Skeletal muscle satellite cell (primary cell): ENCODE data around the gene FRMD3.
"Not testable (repeated sequence)": the region's sequence is repeated elsewhere in the genome, so short reads cannot be mapped to it uniquely, and the experiment has no call there.

Experiments
- H3K27me3 ChIP-seq: 2 replicates; pipeline ENCODE4 v1.7.0; 2013; ENCODE audit warnings: low read length; ENCODE audit not compliant: control insufficient read depth, insufficient read depth
- H3K36me3 ChIP-seq: 2 replicates; pipeline ENCODE4 v1.7.0; 2013; ENCODE audit warnings: mild to moderate bottlenecking, control low read depth, low read length; ENCODE audit not compliant: insufficient read depth
- H3K4me1 ChIP-seq: 2 replicates; pipeline ENCODE4 v1.7.0; 2013; ENCODE audit warnings: low read length; ENCODE audit not compliant: control insufficient read depth, insufficient read depth
- H3K4me2 ChIP-seq: 2 replicates; pipeline ENCODE4 v1.7.0; 2013; ENCODE audit warnings: mild to moderate bottlenecking, low read length
- H3K4me3 ChIP-seq: 2 replicates; pipeline ENCODE4 v1.7.0; 2013; ENCODE audit warnings: low read length
- H3K9ac ChIP-seq: 2 replicates; pipeline ENCODE4 v1.7.0; 2013; ENCODE audit warnings: mild to moderate bottlenecking, low read depth, low read length, moderate library complexity
- H3K9me3 ChIP-seq: replicated peaks from 2 replicates; pipeline ENCODE4 v1.7.0; 2013; ENCODE audit warnings: mild to moderate bottlenecking, control low read depth, low read length

Gene FRMD3

DNA sequence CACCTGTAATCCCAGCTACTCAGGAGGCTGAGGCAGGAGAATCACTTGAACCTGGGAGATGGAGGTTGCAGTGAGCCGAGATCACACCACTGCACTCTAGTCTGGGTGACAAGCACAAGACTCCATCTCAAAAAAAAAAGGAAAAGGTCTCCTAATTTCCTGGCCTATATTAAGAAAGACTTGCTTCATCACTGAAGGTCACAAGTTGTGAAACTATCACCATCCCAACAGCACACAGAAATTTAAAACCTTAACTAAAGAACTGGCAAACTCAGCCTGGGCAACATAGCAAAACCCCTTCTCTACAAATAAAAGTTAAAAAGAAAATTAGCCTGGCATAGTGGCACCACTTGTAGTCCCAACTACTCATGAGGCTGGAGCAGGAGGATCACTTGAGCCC lies 17.2 kb downstream of the FRMD3 start:
- H3K27me3 ChIP-seq = no peaks in the 10 kb centered on the region
- H3K4me3 ChIP-seq = no peak overlapping the region
- no peak overlapping the region for H3K4me2 ChIP-seq
- H3K9me3 ChIP-seq = no peaks in the 10 kb centered on the region
- no peak overlapping the region for H3K9ac ChIP-seq
- no peaks in the 10 kb centered on the region for H3K36me3 ChIP-seq
- H3K4me1 ChIP-seq = no peaks in the 10 kb centered on the region

DNA sequence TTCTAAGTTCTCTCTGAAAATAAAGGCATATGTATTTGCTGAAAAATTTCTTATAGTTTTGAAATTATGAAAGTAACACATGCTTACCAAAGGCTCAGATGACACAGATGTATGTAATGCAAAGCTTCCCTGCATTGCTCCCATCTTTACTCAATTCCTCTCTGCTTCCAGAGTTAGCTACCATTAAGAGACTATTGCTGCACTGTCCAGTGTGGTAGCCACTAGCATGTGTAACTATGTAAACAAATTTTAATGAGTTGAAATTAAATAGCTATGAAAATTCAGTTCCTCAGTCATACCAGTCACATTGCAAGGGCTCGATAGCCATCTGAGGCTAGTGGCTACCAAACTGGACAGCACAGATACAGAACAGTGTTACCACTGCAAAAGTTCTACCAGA lies 17.9 kb downstream of the FRMD3 start:
- H3K9me3 ChIP-seq = no peaks in the 10 kb centered on the region
- H3K4me2 ChIP-seq = no peak overlapping the region
- H3K36me3 ChIP-seq = no peaks in the 10 kb centered on the region
- H3K9ac ChIP-seq = no peak overlapping the region
- H3K4me1 ChIP-seq = no peaks in the 10 kb centered on the region
- no peak overlapping the region for H3K4me3 ChIP-seq
- no peaks in the 10 kb centered on the region for H3K27me3 ChIP-seq

DNA sequence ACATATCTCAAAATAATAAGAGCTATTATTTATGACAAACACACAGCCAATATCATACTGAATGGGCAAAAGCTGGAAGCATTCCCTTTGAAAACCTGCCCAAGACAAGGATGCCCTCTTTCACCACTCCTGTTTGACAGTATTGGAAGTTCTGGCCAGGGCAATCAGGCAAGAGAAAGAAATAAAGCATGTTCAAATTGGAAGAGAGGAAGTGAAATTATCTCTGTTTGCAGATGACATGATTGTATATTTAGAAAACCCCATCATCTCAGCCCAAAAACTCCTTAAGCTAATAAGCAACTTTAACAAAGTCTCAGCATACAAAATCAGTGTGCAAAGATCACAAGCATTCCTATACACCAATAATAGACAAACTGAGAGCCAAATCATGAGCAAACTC lies 20.2 kb downstream of the FRMD3 start:
- H3K9ac ChIP-seq, H3K27me3 ChIP-seq, H3K9me3 ChIP-seq, H3K4me1 ChIP-seq, H3K4me3 ChIP-seq, H3K4me2 ChIP-seq, H3K36me3 ChIP-seq: not testable (repeated sequence)

- Histone ChIP-seq H3K9ac (no peak overlapping the region), H3K9me3 (no peaks in the 10 kb centered on the region), H3K36me3 (no peaks in the 10 kb centered on the region), H3K4me1 (peaks cover 4% of the 10 kb centered on the region), H3K27me3 (no peaks in the 10 kb centered on the region), H3K4me3 (no peak overlapping the region), H3K4me2 (no peak overlapping the region)
Measured at GRCh38 chr9:83514767-83515166, 23.4 kb downstream of the FRMD3 start.

DNA sequence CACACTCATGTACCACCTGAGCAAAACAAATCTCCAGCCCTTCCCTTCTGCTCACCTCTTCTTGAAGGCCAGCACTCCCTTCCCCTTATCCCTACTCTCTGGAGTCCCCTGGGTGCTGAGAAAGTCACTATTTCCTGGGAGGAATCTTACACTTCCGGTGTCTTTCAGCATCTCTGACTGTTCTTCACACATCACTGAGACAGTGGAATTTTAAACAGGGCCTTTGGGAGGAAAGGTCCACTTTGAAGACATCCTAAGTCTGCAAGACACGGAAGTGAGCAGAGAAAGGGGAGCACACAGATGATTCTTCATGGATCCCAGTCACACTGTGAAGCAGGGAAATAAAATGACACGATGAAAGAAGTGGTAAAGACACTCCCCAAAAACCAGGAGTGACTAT lies 25.6 kb downstream of the FRMD3 start:
- no peaks in the 10 kb centered on the region for H3K36me3 ChIP-seq
- no peak overlapping the region for H3K9ac ChIP-seq
- H3K4me2 ChIP-seq = no peak overlapping the region
- no peak overlapping the region for H3K4me3 ChIP-seq
- peaks cover 4% of the 10 kb centered on the region for H3K4me1 ChIP-seq
- H3K27me3 ChIP-seq = no peaks in the 10 kb centered on the region
- no peaks in the 10 kb centered on the region for H3K9me3 ChIP-seq

DNA sequence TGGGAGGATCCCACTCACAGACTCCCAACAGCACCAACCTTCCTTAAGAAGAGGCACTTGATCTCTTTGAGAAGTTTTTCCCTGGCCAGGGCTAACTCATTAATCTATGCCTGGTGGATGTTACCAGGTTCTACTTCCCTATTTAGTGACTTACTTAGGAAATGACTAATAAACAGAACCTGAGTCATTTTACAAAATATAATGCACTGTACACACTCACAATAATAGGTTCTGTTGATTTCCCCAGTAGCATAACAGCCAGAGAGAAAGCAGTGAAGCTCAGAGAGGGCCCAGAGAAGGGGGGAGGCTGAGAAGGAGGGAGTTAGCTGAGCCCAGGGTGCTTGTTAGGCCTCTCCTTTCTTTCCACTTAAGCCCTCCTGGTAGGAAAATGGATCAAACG lies 27.1 kb downstream of the FRMD3 start:
- no peak overlapping the region for H3K4me3 ChIP-seq
- no peaks in the 10 kb centered on the region for H3K36me3 ChIP-seq
- H3K4me2 ChIP-seq = no peak overlapping the region
- H3K27me3 ChIP-seq = no peaks in the 10 kb centered on the region
- H3K9me3 ChIP-seq = no peaks in the 10 kb centered on the region
- no peak overlapping the region for H3K9ac ChIP-seq
- H3K4me1 ChIP-seq = peaks cover 4% of the 10 kb centered on the region

- Histone ChIP-seq H3K4me2 (no peak overlapping the region), H3K36me3 (no peaks in the 10 kb centered on the region), H3K9me3 (no peaks in the 10 kb centered on the region)
Measured at GRCh38 chr9:83509402-83509801, 28.8 kb downstream of the FRMD3 start.

DNA sequence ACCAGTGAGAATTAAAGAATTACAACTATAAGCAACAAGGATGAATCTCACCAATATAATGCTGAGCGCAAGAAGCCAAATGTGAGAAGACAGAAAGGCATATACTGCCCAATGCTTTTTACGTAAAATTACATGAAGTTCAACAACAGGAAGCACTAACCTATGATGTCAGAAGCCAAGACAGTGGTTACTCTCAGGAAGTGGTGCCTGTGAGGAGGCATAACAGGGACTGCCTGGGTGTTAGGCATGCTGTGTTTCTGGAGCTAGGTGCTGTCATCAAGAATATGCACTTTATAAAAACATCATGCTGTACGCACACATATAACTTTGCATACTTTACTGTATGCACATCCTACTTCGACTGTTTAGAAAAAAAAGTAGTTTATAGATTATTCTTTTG lies 30.1 kb downstream of the FRMD3 start:
- no peaks in the 10 kb centered on the region for H3K9me3 ChIP-seq
- H3K4me3 ChIP-seq = no peak overlapping the region
- H3K4me1 ChIP-seq = peaks cover 4% of the 10 kb centered on the region
- no peak overlapping the region for H3K9ac ChIP-seq
- no peaks in the 10 kb centered on the region for H3K36me3 ChIP-seq
- H3K4me2 ChIP-seq = no peak overlapping the region
- H3K27me3 ChIP-seq = no peaks in the 10 kb centered on the region

More at GRCh38 chr9:83509402-83509801, 28.8 kb downstream of the FRMD3 start:
- no peak overlapping the region for H3K9ac ChIP-seq
- H3K4me3 ChIP-seq = no peak overlapping the region
- H3K27me3 ChIP-seq = no peaks in the 10 kb centered on the region
- peaks cover 4% of the 10 kb centered on the region for H3K4me1 ChIP-seq

GRCh38 chr9:83505282-83505681 lies 32.9 kb downstream of the FRMD3 start:
- H3K4me2 ChIP-seq = no peak overlapping the region
- H3K27me3 ChIP-seq = no peaks in the 10 kb centered on the region
- H3K36me3 ChIP-seq = no peaks in the 10 kb centered on the region
- peaks cover 7% of the 10 kb centered on the region for H3K4me1 ChIP-seq
- no peaks in the 10 kb centered on the region for H3K9me3 ChIP-seq
- H3K9ac ChIP-seq = no peak overlapping the region
- no peak overlapping the region for H3K4me3 ChIP-seq

GRCh38 chr9:83503866-83504265 lies 34.3 kb downstream of the FRMD3 start:
- Histone ChIP-seq H3K4me3 (no peak overlapping the region), H3K36me3 (no peaks in the 10 kb centered on the region), H3K27me3 (no peaks in the 10 kb centered on the region), H3K4me1 (peaks cover 9% of the 10 kb centered on the region), H3K4me2 (no peak overlapping the region), H3K9me3 (no peaks in the 10 kb centered on the region), H3K9ac (no peak overlapping the region)

- no peak overlapping the region for H3K4me3 ChIP-seq
- H3K4me1 ChIP-seq = peaks cover 9% of the 10 kb centered on the region
- no peaks in the 10 kb centered on the region for H3K27me3 ChIP-seq
- no peak overlapping the region for H3K4me2 ChIP-seq
- H3K9ac ChIP-seq = no peak overlapping the region
- no peaks in the 10 kb centered on the region for H3K9me3 ChIP-seq
- H3K36me3 ChIP-seq = no peaks in the 10 kb centered on the region
Measured at GRCh38 chr9:83501565-83501964, 36.6 kb downstream of the FRMD3 start.

DNA sequence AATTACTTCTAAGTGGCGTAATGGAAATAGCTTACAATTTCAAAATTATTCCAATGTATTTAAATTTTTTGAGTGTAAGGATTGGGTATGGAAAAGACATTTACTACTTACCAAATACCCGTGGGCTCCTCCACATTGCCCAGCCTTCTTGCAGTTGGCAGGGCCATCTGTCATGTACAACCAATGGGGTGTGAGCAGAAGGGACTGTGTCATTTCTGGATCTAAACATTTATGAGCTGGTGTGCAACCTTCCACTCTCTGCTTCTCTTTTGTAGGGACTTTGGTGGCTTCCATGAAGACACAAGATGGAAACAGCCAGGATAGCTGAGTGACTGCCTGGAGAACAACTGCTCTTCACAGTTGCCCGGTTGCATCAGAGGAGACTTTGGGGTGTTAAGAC lies 40.8 kb downstream of the FRMD3 start:
- Histone ChIP-seq H3K9ac (no peak overlapping the region), H3K4me1 (peaks cover 9% of the 10 kb centered on the region), H3K27me3 (no peaks in the 10 kb centered on the region), H3K9me3 (no peaks in the 10 kb centered on the region), H3K36me3 (no peaks in the 10 kb centered on the region), H3K4me2 (no peak overlapping the region), H3K4me3 (no peak overlapping the region)
